Measurements from ENCODE around the gene TBCK.

Gene TBCK

GRCh38 chr4:106287353-106287969 is 28.5 kb downstream of the TBCK start:
- DNase-seq (ENCODE audit: low read depth in 3 of 3, low spot score in 1 of 3), result no peak

- no peak for DNase-seq (ENCODE audit: low read depth in 3 of 3, low spot score in 1 of 3)
Measured at GRCh38 chr4:106286611-106287010, 29.4 kb downstream of the TBCK start.

GRCh38 chr4:106284227-106284626 is 31.8 kb downstream of the TBCK start:
- no peak for DNase-seq (ENCODE audit: low read depth in 3 of 3, low spot score in 1 of 3)

GRCh38 chr4:106277140-106277675 is 38.8 kb downstream of the TBCK start:
- DNase-seq (ENCODE audit: low read depth in 3 of 3, low spot score in 1 of 3), result no peak

- no peak for DNase-seq (ENCODE audit: low read depth in 3 of 3, low spot score in 1 of 3)
Measured at GRCh38 chr4:106273831-106274230, 42.2 kb downstream of the TBCK start.

- no peak for DNase-seq (ENCODE audit: low read depth in 3 of 3, low spot score in 1 of 3)
Measured at GRCh38 chr4:106270736-106271135, 45.3 kb downstream of the TBCK start.

GRCh38 chr4:106269711-106270110 is 46.3 kb downstream of the TBCK start:
- DNase-seq (ENCODE audit: low read depth in 3 of 3, low spot score in 1 of 3), result no peak

- DNase-seq (ENCODE audit: low read depth in 3 of 3, low spot score in 1 of 3), result no peak
Measured at GRCh38 chr4:106268786-106269185, 47.2 kb downstream of the TBCK start.

- DNase-seq (ENCODE audit: low read depth in 3 of 3, low spot score in 1 of 3), result no peak
Measured at GRCh38 chr4:106266201-106266600, 49.8 kb downstream of the TBCK start.

GRCh38 chr4:106264331-106264728 is 51.7 kb downstream of the TBCK start:
- DNase-seq (ENCODE audit: low read depth in 3 of 3, low spot score in 1 of 3), result no peak

- DNase-seq (ENCODE audit: low read depth in 3 of 3, low spot score in 1 of 3), result no peak
Measured at GRCh38 chr4:106263594-106264330, 52.2 kb downstream of the TBCK start.

GRCh38 chr4:106261980-106262379 is 54.0 kb downstream of the TBCK start:
- DNase-seq (ENCODE audit: low read depth in 3 of 3, low spot score in 1 of 3), result no peak

GRCh38 chr4:106258145-106259045 is 57.6 kb downstream of the TBCK start:
- no peak for DNase-seq (ENCODE audit: low read depth in 3 of 3, low spot score in 1 of 3)

- DNase-seq (ENCODE audit: low read depth in 3 of 3, low spot score in 1 of 3), result no peak
Measured at GRCh38 chr4:106256190-106256589, 59.8 kb downstream of the TBCK start.

GRCh38 chr4:106255195-106255594 is 60.8 kb downstream of the TBCK start:
- DNase-seq (ENCODE audit: low read depth in 3 of 3, low spot score in 1 of 3), result no peak

GRCh38 chr4:106253364-106254129 is 62.5 kb downstream of the TBCK start:
- DNase-seq (ENCODE audit: low read depth in 3 of 3, low spot score in 1 of 3), result no peak

GRCh38 chr4:106247600-106247999 is 68.4 kb downstream of the TBCK start:
- no peak for DNase-seq (ENCODE audit: low read depth in 3 of 3, low spot score in 1 of 3)

- no peak for DNase-seq (ENCODE audit: low read depth in 3 of 3, low spot score in 1 of 3)
Measured at GRCh38 chr4:106246441-106246840, 69.6 kb downstream of the TBCK start.

GRCh38 chr4:106245176-106245575 is 70.8 kb downstream of the TBCK start:
- no peak for DNase-seq (ENCODE audit: low read depth in 3 of 3, low spot score in 1 of 3)

GRCh38 chr4:106240699-106241098 is 75.3 kb downstream of the TBCK start:
- DNase-seq (ENCODE audit: low read depth in 3 of 3, low spot score in 1 of 3), result no peak
